ENCODE measurements around the gene BATF3.

Gene BATF3

DNA sequence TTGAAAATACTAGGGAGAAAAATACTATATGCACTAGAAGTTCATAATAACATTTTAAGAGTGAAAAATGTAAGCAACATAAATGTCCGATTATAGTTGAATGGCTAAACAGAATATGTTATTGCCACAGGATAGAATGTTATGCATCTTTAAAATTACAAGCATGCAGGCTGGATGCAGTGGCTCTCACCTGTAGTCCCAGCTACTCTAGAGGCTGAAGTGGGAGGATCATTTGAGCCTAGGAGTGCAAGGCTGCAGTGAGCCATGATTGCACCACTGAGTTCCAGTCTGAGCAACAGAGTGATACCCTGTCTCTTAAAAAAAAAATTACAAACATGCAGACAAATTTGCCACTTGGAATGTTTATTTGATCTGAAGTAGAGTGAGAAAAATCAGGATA, 3.0 kb upstream of the BATF3 start:
- DNase-seq = no peak

DNA sequence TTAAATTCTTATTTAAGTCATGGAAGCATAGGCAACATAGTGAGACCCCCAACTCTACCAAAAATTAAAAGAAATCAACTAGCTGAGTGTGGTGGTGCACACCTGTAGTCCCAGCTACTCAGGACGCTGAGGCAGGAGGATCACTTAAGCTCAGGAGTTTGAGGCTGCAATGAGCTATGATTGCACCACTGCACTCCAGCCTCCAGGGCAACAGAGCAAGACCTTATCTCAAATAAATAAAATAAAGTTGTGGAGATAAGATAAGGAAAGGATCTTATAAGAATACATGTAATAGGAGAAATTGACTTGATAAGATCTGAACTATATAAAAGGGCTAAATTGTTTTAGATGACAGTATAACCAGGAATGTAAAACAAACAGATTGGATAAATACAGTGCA, 2.3 kb upstream of the BATF3 start:
- DNase-seq = no peak

GRCh38 chr1:212700892-212701819, 1.5 kb upstream of the BATF3 start:
- peak; percentile 36 to 41 for DNase-seq

DNA sequence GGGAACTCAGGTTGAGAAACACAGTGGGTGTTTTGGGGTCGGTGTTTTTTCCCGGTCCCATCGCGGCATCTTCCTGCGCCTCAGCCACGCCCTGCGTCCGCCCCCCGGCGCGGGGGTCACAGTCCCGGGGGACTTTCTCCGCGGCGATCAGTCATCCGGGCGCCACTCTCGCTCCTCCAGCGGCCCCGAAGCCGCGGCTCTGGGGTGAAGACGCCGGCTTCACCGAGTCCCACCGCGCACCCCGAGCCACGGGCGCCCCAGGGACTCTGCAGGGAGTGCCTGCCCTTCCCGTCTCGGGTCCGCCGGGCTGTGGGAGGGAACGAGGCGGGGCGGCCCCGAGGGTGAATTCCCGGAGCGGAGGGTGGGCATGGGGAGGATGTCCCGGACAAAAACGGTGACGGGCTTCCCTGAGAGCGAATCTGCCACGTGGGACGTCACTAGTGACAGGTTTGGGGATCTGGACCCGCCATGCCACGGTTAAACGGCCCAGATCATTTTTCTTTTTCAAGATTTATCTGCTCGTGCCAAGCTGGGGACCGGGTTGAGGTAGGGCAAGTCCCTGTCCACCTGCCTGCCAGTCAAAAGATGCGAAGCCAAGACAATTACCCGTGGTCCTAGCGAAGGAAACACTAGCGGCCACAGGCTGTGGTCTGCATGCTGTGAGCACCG, 717 bp upstream of the BATF3 start:
- peak; percentile 64 to 73 for DNase-seq

GRCh38 chr1:212699104-212699624, 476 bp downstream of the BATF3 start:
- DNase-seq = peak; percentile 53 to 69

DNA sequence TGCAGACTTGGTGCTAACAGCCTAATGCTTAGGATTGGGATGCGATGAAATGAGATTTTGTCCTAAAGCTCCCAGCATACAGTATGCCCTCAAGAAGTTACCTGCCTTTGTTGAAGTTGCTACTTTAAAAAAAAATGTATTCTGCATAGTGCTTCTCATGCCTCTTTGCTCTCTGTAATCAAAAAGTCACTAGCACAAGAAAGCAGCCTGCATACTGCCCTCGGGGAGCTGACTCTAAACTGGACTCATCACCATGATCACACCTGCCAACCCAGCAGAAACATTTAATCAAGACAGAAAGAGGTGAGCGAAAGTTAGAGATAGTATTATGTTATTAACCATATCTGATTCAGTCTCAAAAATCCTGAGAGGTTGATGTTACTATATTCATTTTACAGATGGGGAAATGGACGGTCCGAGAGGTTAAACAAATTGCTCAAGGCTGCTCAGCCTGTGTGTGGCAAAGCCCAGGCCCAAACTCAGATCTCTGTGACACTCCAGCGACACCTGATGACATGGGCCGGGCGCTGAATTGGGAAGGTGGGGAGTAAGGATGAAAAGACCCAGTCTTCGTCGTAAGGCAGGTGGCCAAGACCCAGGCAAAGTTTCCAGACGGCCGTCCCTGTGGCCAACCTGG, 1.1 kb downstream of the BATF3 start:
- no peak for DNase-seq

- no peak for DNase-seq
These were observed 2.8 kb downstream of the BATF3 start for GRCh38 chr1:212696721-212697331.

GRCh38 chr1:212692774-212693644, 6.6 kb downstream of the BATF3 start:
- DNase-seq = no peak

DNA sequence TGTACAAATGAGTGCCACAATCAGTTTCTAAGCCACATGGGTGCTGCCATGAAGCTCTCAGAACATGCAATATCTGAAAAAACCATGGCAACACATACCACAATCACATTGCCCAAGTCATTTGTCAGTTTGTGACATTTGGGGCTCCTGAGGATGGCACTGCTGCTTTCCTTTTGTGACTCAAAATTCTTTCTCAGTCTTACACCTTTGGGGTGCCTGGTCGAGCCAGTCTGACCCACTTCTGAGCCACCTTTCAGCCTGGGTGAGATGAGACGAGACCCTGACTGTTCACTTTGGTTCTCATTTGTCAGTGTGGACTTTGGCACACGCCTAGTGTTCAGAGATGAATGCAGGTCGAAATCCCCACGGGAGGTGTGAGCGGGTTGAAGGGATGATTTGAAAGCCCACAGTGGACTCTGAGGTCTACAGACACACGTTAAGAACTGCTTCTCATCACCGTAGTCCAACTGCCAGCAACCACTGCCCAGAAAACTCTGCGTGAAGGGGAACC, 8.0 kb downstream of the BATF3 start:
- DNase-seq = no peak

- no peak for DNase-seq
These were observed 8.7 kb downstream of the BATF3 start for GRCh38 chr1:212690816-212691403.

- no peak for DNase-seq
These were observed 9.7 kb downstream of the BATF3 start for GRCh38 chr1:212689758-212690529.

DNA sequence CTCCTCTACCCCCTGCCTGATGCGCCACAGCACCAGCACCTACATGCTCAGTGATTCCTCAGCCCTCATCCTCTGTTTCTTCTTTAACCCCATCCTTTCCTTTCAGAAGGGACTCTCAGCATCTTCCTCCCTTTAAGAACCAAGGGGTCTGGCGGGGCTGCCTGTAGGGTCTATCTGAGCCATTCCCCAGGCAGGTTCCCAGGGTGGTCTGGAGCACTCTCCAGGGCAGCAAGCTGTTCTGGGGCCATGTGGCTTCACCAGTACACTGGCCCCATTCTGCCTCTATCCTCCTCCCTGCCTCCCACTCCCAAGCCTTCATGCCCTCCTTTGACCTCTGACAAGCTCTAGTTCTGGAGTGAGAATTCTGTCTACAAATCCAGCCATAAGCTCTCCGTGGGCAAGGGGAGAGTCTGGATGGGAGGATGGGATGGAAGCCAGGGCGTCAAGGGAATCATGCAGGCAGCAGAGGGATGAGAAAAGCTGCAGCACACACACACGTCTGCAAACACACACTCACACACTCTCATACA, 10.4 kb downstream of the BATF3 start:
- DNase-seq = no peak

DNA sequence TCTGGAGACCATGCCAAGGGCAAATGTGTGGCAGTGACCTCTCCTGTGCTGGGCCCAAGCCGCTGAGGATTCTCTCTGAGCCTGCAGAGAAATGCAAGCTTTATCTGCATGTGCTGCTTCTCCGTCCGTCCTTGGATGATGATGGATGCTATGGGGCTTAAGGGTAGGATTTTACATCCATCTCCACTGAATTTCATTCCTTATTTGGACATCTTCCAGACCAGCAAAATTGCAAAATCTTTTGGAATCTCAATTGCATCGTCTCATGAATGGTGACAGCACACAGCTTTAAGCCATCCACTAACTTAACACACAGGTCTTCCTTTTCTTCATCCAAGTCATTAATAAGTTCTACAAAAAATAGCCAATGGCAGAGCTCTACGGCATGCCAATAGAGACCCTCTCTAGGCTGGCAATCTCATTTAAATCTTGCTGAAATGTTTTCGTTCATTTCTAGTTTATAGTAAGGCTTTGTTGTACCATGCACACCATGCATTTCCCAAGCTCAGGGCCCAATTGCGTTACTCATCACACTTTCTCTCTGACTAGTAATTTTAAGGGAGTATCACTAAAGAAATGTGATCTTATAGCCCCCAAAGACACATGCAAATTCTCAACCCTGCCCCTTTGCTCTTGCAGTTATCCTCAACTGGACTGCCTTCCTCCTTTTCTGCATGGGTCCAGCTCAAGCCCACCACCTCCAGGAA, 11.1 kb downstream of the BATF3 start:
- no peak for DNase-seq

GRCh38 chr1:212687811-212688210, 11.8 kb downstream of the BATF3 start:
- DNase-seq = no peak

GRCh38 chr1:212686591-212686990, 13.0 kb downstream of the BATF3 start:
- DNase-seq = no peak

GRCh38 chr1:212686069-212686468, 13.6 kb downstream of the BATF3 start:
- no peak for DNase-seq

- no peak for DNase-seq
These were observed 14.2 kb downstream of the BATF3 start for GRCh38 chr1:212685429-212685828.

DNA sequence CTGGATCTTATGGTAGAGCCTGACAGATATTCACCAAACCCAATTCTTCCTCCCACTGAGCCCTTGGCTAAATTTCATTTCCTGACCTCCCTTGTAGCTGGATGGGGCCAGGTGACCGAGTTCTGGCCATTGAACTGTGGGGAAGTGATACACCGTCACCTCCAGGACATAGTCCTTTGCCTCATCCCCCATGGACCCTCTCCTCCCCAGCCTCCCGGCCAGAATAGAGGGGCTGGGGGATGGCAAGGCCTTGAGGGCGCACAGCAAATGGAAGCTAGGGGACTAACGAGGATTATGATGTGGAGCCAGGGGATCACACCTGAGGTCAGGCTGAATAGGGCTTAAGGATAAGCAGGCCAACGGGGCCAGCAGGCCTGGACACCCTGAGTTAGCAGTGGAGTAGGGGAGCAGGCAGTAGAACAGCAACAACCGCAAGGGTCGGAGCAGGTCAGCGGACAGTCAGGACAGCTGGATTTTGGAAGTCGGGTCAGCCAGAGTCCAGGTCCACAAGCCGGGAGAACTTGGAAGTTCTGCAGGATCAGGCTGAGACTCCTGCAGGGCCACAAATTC, 15.0 kb downstream of the BATF3 start:
- no peak for DNase-seq

GRCh38 chr1:212684076-212684475, 15.6 kb downstream of the BATF3 start:
- no peak for DNase-seq

All from stimulated activated CD4-positive, alpha-beta T cell treated with anti-CD3 and anti-CD28 coated beads, Interleukin-2, amount 100 ng/mL, for 24 hours (primary cell).